Endothelial cell of umbilical vein (primary cell): ENCODE results near the gene ESRRA.

ENCODE experiments used
- EZH2 ChIP-seq: IDR thresholded peaks from 2 replicates; pipeline ENCODE4 v1.6.1; 2012; ENCODE audit warnings: borderline replicate concordance, low read depth, mild to moderate bottlenecking, moderate library complexity, low read length, inconsistent platforms; ENCODE audit not compliant: severe bottlenecking
- FOS ChIP-seq: IDR thresholded peaks from 2 replicates; pipeline ENCODE4 v1.6.1; 2011; ENCODE audit warnings: mild to moderate bottlenecking, low read length, moderate library complexity, borderline replicate concordance; ENCODE audit not compliant: insufficient read depth
- GATA2 ChIP-seq: IDR thresholded peaks from 2 replicates; pipeline ENCODE4 v1.7.0; 2011; ENCODE audit warnings: low read depth, mild to moderate bottlenecking, moderate library complexity, mixed read lengths, low read length; ENCODE audit not compliant: insufficient read length, insufficient read depth
- JUN ChIP-seq: IDR thresholded peaks from 2 replicates; pipeline ENCODE4 v1.6.1; 2011; ENCODE audit warnings: borderline replicate concordance, low read depth; ENCODE audit not compliant: insufficient read length, insufficient read depth
- MYC ChIP-seq: IDR thresholded peaks from one replicate; pipeline ENCODE4 v1.6.1; 2011; ENCODE audit warnings: mild to moderate bottlenecking, low read depth, low read length
- POLR2A ChIP-seq: IDR thresholded peaks from 2 replicates; pipeline ENCODE4 v1.6.1; 2012; ENCODE audit warnings: low read depth, mild to moderate bottlenecking, control low read depth, low read length
- POLR2AphosphoS5 ChIP-seq: IDR thresholded peaks from 2 replicates; pipeline ENCODE4 v1.6.1; 2012; ENCODE audit warnings: low read depth, mild to moderate bottlenecking, control low read depth, low read length, moderate library complexity; ENCODE audit not compliant: insufficient read depth
- TF ChIP-seq, protein P1 (sequence below), 2 donors: IDR thresholded peaks; 1 replicate in 1 of 2; 2 replicates in 1 of 2; pipeline ENCODE4 v1.5.1; 2011; ENCODE audit warnings: low read length in 2 of 2, mild to moderate bottlenecking in 2 of 2, moderate library complexity in 2 of 2, control low read depth in 1 of 2, inconsistent platforms in 1 of 2, low read depth in 1 of 2; ENCODE audit not compliant: insufficient read depth in 1 of 2; ENCODE audit errors: extremely low read depth in 1 of 2
- TF ChIP-seq, protein P2 (sequence below): IDR thresholded peaks from 2 replicates; pipeline ENCODE4 v1.6.1; 2011; ENCODE audit not compliant: insufficient read depth, insufficient read length

DNA sequence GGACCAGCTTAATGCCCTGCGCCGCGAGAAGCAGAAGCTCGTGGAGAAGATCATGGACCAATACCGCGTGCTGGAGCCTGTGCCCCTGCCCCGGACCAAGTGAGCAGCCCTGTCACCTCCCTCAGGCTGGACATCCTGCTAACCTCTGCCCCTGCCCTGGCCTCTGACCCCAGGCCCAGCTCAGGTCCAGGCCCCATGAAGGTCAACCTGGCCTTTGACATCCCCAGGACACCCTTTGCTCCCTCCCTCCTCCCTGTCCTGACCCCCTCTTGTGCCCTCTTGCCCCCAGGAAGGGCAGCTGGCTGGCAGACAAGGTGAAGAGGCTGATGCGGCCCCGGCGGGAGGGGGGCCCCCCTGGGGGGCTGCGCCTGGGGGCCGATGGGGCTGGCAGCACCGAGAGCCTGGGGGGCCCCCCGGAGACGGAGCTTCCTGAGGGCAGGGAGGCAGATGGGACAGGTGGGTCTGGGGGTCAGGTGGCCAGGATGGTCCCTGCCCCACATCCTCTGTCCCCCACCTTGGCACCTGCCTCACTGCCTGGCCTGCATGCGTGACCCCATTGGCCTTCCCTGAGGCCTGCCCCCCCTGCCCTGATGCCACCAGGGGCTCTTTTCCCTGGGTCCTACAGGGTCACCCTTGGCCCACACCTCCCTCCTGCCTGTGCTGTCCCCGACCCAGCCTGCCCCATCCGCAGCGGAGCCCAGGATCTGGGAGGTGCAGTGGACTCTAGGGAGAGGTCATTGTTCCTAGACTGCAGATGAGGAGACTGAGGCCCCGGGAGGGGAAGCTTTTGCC lies 48.6 kb downstream of the ESRRA start:
- TF ChIP-seq, protein P1, sequence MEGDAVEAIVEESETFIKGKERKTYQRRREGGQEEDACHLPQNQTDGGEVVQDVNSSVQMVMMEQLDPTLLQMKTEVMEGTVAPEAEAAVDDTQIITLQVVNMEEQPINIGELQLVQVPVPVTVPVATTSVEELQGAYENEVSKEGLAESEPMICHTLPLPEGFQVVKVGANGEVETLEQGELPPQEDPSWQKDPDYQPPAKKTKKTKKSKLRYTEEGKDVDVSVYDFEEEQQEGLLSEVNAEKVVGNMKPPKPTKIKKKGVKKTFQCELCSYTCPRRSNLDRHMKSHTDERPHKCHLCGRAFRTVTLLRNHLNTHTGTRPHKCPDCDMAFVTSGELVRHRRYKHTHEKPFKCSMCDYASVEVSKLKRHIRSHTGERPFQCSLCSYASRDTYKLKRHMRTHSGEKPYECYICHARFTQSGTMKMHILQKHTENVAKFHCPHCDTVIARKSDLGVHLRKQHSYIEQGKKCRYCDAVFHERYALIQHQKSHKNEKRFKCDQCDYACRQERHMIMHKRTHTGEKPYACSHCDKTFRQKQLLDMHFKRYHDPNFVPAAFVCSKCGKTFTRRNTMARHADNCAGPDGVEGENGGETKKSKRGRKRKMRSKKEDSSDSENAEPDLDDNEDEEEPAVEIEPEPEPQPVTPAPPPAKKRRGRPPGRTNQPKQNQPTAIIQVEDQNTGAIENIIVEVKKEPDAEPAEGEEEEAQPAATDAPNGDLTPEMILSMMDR (IDR thresholded peaks at IDR 0.05; ENCODE audit: extremely low read depth in 1 of 2, insufficient read depth in 1 of 2, low read depth in 1 of 2, low read length in 2 of 2) = no peak
- TF ChIP-seq FOS (no peak), MYC (no peak), POLR2A (no peak), EZH2 (no peak), POLR2AphosphoS5 (no peak), JUN (no peak), GATA2 (no peak)
- TF ChIP-seq, protein P2, sequence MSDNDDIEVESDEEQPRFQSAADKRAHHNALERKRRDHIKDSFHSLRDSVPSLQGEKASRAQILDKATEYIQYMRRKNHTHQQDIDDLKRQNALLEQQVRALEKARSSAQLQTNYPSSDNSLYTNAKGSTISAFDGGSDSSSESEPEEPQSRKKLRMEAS = no peak
